H1 (cell line): ENCODE measurements around the gene ACAD10. TPM values are rescaled to one million over a fixed set of nuclear protein-coding genes. Genes with fewer than 3 reads are reported as not detected.

ENCODE experiments used
- CTCF ChIA-PET: fragments of 300-600 bp; sonication (Branson Sonifier 250); formaldehyde crosslinking; loops from one replicate; lab custom pipeline; 2021; ENCODE audit not compliant: partially characterized antibody; lab: Charles Lee
- POLR2A ChIA-PET: fragments of 300-600 bp; sonication (Branson Sonifier 250); formaldehyde crosslinking; loops from one replicate; lab custom pipeline; 2021; ENCODE audit warnings: inconsistent platforms; ENCODE audit not compliant: partially characterized antibody; lab: Charles Lee
- DNase-seq, 2 experiments: peaks; one replicate each; pipeline versions ENCODE4 v3.0.0 to v3.0.0-alpha.2; 2010 to 2022; ENCODE audit warnings: low spot score in 2 of 2, low read depth in 1 of 2, mixed read lengths in 1 of 2
- FAIRE-seq: peaks from 2 replicates; lab custom pipeline; 2011; peaks lifted over from hg19 to GRCh38; lab: Jason Lieb, UNC
- H2AFZ ChIP-seq: 2 replicates; pipeline ENCODE4 v1.8.1; 2012; ENCODE audit warnings: low read length, inconsistent platforms
- H2AK5ac ChIP-seq: 2 replicates; pipeline ENCODE4 v1.6.1; 2013; ENCODE audit warnings: low read depth, low read length
- H2BK120ac ChIP-seq: replicated peaks from 2 replicates; pipeline ENCODE3; 2013; ENCODE audit warnings: low read depth, low read length, inconsistent platforms
- H2BK12ac ChIP-seq: 2 replicates; pipeline ENCODE4 v1.6.1; 2013; ENCODE audit warnings: low read depth, low read length
- H2BK15ac ChIP-seq: 2 replicates; pipeline ENCODE4 v1.6.1; 2013; ENCODE audit warnings: low read length
- H2BK20ac ChIP-seq: 2 replicates; pipeline ENCODE4 v1.6.1; 2013; ENCODE audit warnings: low read length
- H2BK5ac ChIP-seq: 2 replicates; pipeline ENCODE4 v1.6.1; 2013; ENCODE audit warnings: low read depth, low read length
- H3K14ac ChIP-seq: 2 replicates; pipeline ENCODE4 v1.6.1; 2013; ENCODE audit warnings: inconsistent platforms; ENCODE audit not compliant: insufficient read length
- H3K18ac ChIP-seq: 2 replicates; pipeline ENCODE4 v1.6.1; 2013; ENCODE audit warnings: low read length; ENCODE audit errors: extremely low read depth
- H3K23ac ChIP-seq: 2 replicates; pipeline ENCODE4 v1.6.1; 2013; ENCODE audit warnings: inconsistent platforms; ENCODE audit not compliant: insufficient read length
- H3K23me2 ChIP-seq: 2 replicates; pipeline ENCODE4 v1.6.1; 2013; ENCODE audit warnings: low read depth, low read length
- H3K27ac ChIP-seq: 2 replicates; pipeline ENCODE4 v1.6.1; 2011; ENCODE audit warnings: low read depth, low read length, inconsistent platforms
- H3K27me3 ChIP-seq, 4 experiments: replicated peaks in 1 of 4; 1 replicate in 1 of 4; 2 replicates in 3 of 4; pipeline versions ENCODE4 v1.6.1 to v1.8.1; 2011 to 2013; ENCODE audit warnings: low read length in 3 of 4, mild to moderate bottlenecking in 3 of 4, inconsistent platforms in 2 of 4, mixed read lengths in 2 of 4, moderate library complexity in 1 of 4; ENCODE audit not compliant: control insufficient read depth in 3 of 4, insufficient read depth in 3 of 4; ENCODE audit errors: extremely low read depth in 1 of 4
- H3K36me3 ChIP-seq, 4 experiments: 2 replicates each; pipeline versions ENCODE4 v1.6.1 to v1.8.1; 2011 to 2013; ENCODE audit warnings: mild to moderate bottlenecking in 4 of 4, low read length in 3 of 4, moderate library complexity in 2 of 4, control low read depth in 1 of 4, inconsistent platforms in 1 of 4; ENCODE audit not compliant: insufficient read depth in 4 of 4, control insufficient read depth in 2 of 4
- H3K4ac ChIP-seq: replicated peaks from 2 replicates; pipeline ENCODE3; 2013; ENCODE audit warnings: low read length, low read depth, mixed read lengths, inconsistent platforms; ENCODE audit not compliant: insufficient read length
- H3K4me1 ChIP-seq, 4 experiments: replicated peaks in 1 of 4; 1 replicate in 1 of 4; 2 replicates in 3 of 4; pipeline versions ENCODE4 v1.6.1 to v1.8.1; 2011 to 2013; ENCODE audit warnings: low read length in 3 of 4, inconsistent platforms in 2 of 4, mixed read lengths in 1 of 4; ENCODE audit not compliant: insufficient read depth in 4 of 4, control insufficient read depth in 3 of 4
- H3K4me2 ChIP-seq, 2 experiments: 2 replicates each; pipeline versions ENCODE4 v1.6.1 to v1.8.1; 2011 to 2013; ENCODE audit warnings: low read depth in 2 of 2, low read length in 2 of 2, control low read depth in 1 of 2, inconsistent platforms in 1 of 2, mild to moderate bottlenecking in 1 of 2; ENCODE audit not compliant: insufficient read depth in 1 of 2
- H3K4me3 ChIP-seq, 4 experiments: fragments of 200-600, 300-600 bp in 1 of 4; sonication (generic), shearing (Covaris generic), sonication (Bioruptor Twin) in 1 of 4; 2 replicates each; pipeline versions ENCODE4 v1.5.1 to v1.8.1; 2011 to 2016; ENCODE audit warnings: low read length in 4 of 4, low read depth in 3 of 4, control low read depth in 2 of 4, inconsistent platforms in 2 of 4, mild to moderate bottlenecking in 2 of 4, mixed read lengths in 1 of 4, moderate library complexity in 1 of 4; ENCODE audit not compliant: insufficient read depth in 2 of 4; ENCODE audit errors: extremely low read depth in 1 of 4
- H3K56ac ChIP-seq: replicated peaks from 2 replicates; pipeline ENCODE3; 2013; ENCODE audit warnings: low read depth, mild to moderate bottlenecking, mixed read lengths, low read length, inconsistent platforms; ENCODE audit not compliant: insufficient read length
- H3K79me1 ChIP-seq: 2 replicates; pipeline ENCODE4 v1.6.1; 2013; ENCODE audit warnings: low read depth, low read length, control low read depth
- H3K79me2 ChIP-seq, 2 experiments: 2 replicates each; pipeline versions ENCODE4 v1.6.1 to v1.8.1; 2012 to 2013; ENCODE audit warnings: low read length in 2 of 2, mild to moderate bottlenecking in 2 of 2, inconsistent platforms in 1 of 2; ENCODE audit not compliant: insufficient read depth in 2 of 2, control insufficient read depth in 1 of 2
- H3K9ac ChIP-seq, 4 experiments: replicated peaks in 1 of 4; 1 replicate in 1 of 4; 2 replicates in 3 of 4; pipeline versions ENCODE4 v1.6.1 to v1.8.1; 2011 to 2013; ENCODE audit warnings: low read depth in 3 of 4, low read length in 3 of 4, control low read depth in 2 of 4, mild to moderate bottlenecking in 2 of 4, moderate library complexity in 2 of 4, inconsistent platforms in 1 of 4; ENCODE audit errors: extremely low read depth in 1 of 4
- H3K9me3 ChIP-seq, 2 experiments: 2 replicates each; pipeline versions ENCODE4 v1.6.1 to v1.8.1; 2012 to 2013; ENCODE audit warnings: mild to moderate bottlenecking in 2 of 2, moderate library complexity in 2 of 2, control low read depth in 1 of 2, inconsistent platforms in 1 of 2, low read depth in 1 of 2, low read length in 1 of 2, mixed read lengths in 1 of 2; ENCODE audit not compliant: insufficient read depth in 2 of 2
- H4K20me1 ChIP-seq, 2 experiments: replicated peaks in 1 of 2; 2 replicates each; pipeline versions ENCODE3 to v1.8.1; 2011 to 2013; ENCODE audit warnings: inconsistent platforms in 2 of 2, low read length in 2 of 2, mild to moderate bottlenecking in 1 of 2; ENCODE audit not compliant: insufficient read depth in 2 of 2, control insufficient read depth in 1 of 2
- H4K5ac ChIP-seq: 2 replicates; pipeline ENCODE4 v1.6.1; 2013; ENCODE audit warnings: low read length, low read depth, mixed read lengths, inconsistent platforms; ENCODE audit not compliant: insufficient read length
- H4K8ac ChIP-seq: 2 replicates; pipeline ENCODE4 v1.8.0; 2013; ENCODE audit warnings: mild to moderate bottlenecking, moderate library complexity, low read length, inconsistent platforms; ENCODE audit not compliant: insufficient read depth; ENCODE audit errors: extremely low read depth
- H4K91ac ChIP-seq: replicated peaks from 2 replicates; pipeline ENCODE3; 2013; ENCODE audit warnings: low read length, mixed read lengths, inconsistent platforms; ENCODE audit not compliant: insufficient read length
- BACH1 ChIP-seq: IDR thresholded peaks from 2 replicates; pipeline ENCODE4 v1.6.1; 2012; ENCODE audit warnings: low read length, improper control_type of control experiment
- BCL11A ChIP-seq, 2 experiments: IDR thresholded peaks; one replicate each; pipeline ENCODE4 v1.6.1; 2011; ENCODE audit warnings: low read depth in 2 of 2, low read length in 2 of 2, mild to moderate bottlenecking in 2 of 2
- CTCF ChIP-seq, 3 experiments: IDR thresholded peaks; 1 replicate in 2 of 3; 2 replicates in 1 of 3; pipeline versions ENCODE4 v1.5.1 to v1.6.1; 2011; ENCODE audit warnings: low read length in 3 of 3, mild to moderate bottlenecking in 3 of 3, inconsistent platforms in 2 of 3, low read depth in 1 of 3, moderate library complexity in 1 of 3; ENCODE audit not compliant: insufficient read depth in 1 of 3; ENCODE audit errors: control extremely low read depth in 1 of 3
- GABPA ChIP-seq: IDR thresholded peaks from 2 replicates; pipeline ENCODE4 v1.6.1; 2011; ENCODE audit warnings: mild to moderate bottlenecking, low read length, moderate library complexity, borderline replicate concordance; ENCODE audit not compliant: insufficient read depth
- JUN ChIP-seq: IDR thresholded peaks from 2 replicates; pipeline ENCODE4 v1.6.1; 2011; ENCODE audit warnings: low read depth, mild to moderate bottlenecking, improper control_type of control experiment, low read length
- KDM1A ChIP-seq: fragments of 200-600, 300-600 bp; sonication (generic); IDR thresholded peaks from 2 replicates; pipeline ENCODE4 v1.7.1; 2016; ENCODE audit warnings: mild to moderate bottlenecking, low read length, borderline replicate concordance
- RFX5 ChIP-seq: IDR thresholded peaks from 2 replicates; pipeline ENCODE4 v1.6.1; 2011; ENCODE audit warnings: low read depth, low read length, improper control_type of control experiment, borderline replicate concordance
- TAF7 ChIP-seq: optimal IDR thresholded peaks from 2 replicates; pipeline ENCODE3; 2011; ENCODE audit warnings: low read depth, mild to moderate bottlenecking, inconsistent platforms, low read length, moderate library complexity, borderline replicate concordance
- YY1 ChIP-seq: IDR thresholded peaks from 2 replicates; pipeline ENCODE4 v1.6.1; 2011; ENCODE audit warnings: low read depth, mild to moderate bottlenecking, low read length
- WGBS, 2 experiments: shearing (Covaris generic) in 1 of 2; methylation state at CpG; one replicate each; pipeline versions ENCODE4 v1.1.6 to v1.1.7; 2013 to 2015; ENCODE audit warnings: low lambda C conversion rate in 2 of 2, mixed read lengths in 2 of 2, inconsistent platforms in 1 of 2, low coverage in 1 of 2, missing lambda C conversion rate in 1 of 2; ENCODE audit not compliant: insufficient replicate concordance in 2 of 2, insufficient coverage in 1 of 2, insufficient read length in 1 of 2; ENCODE audit errors: extremely low coverage in 1 of 2, missing lambda C conversion rate in 1 of 2; 5-methylcytosine and 5-hydroxymethylcytosine counted together
- polyA plus RNA-seq, 7 experiments: library from polyadenylated mRNA; depleted of rRNA in 3 of 7; stranded (reverse) in 5 of 7; unstranded in 2 of 7; fragments of >200 nt in 5 of 7; fragments of 200-250 nt in 2 of 7; gene quantifications; 1 replicate in 5 of 7; 2 replicates in 1 of 7; 4 replicates in 1 of 7; pipeline versions ENCODE4 v1.2.1 to v1.2.3, GENCODE V29; 2011 to 2013; ENCODE audit warnings: missing spikeins in 2 of 7, mixed read lengths in 2 of 7
- total RNA-seq: library from RNA; stranded (reverse); fragmentation: NEBNext Ultra II Directional; extraction: Animal tissue kit (Norgen Biotek cat#: 25700); gene quantifications from 2 replicates; pipeline ENCODE4 v1.2.1, GENCODE V29; 2021

Gene ACAD10
- total and polyA plus RNA-seq, 2 of the 8 experiments (the other 6 are each of a cell fraction or from before 2014, with no cell fraction given) = 17.3 to 23.3 TPM

GRCh38 chr12:111741235-111741812 is 55.5 kb downstream of the ACAD10 start:
- FAIRE-seq (no peak), DNase-seq (no peak)
- 85% methylated on average over 4 of the region's 4 CpGs; no CpG with 5 or more reads in 1 of the 2 experiments for WGBS, 2 experiments
- Histone ChIP-seq H2BK120ac (no peak overlapping the region), H2BK5ac (no peak overlapping the region), H3K23ac (no peak overlapping the region), H3K27ac (no peak overlapping the region), H3K56ac (no peak overlapping the region), H3K9me3 (no peaks in the 10 kb centered on the region), H3K79me2 (no peaks in the 10 kb centered on the region), H3K27me3 (no peaks in the 10 kb centered on the region), H3K4me1 (no peaks in the 10 kb centered on the region), H4K91ac (no peak overlapping the region), H2AK5ac (no peak overlapping the region), H4K8ac (no peak overlapping the region), H2BK15ac (no peak overlapping the region), H2BK12ac (no peak overlapping the region), H2AFZ (no peak overlapping the region), H3K4me2 (no peak overlapping the region), H3K4ac (no peak overlapping the region), H3K4me3 (no peak overlapping the region), H3K36me3 (peaks cover 0 to 14% (median 3%) of the 10 kb centered on the region in 4 experiments; a peak in 4 of 8 replicates), H4K5ac (no peak overlapping the region), H3K9ac (no peak overlapping the region), H3K18ac (no peak overlapping the region), H2BK20ac (no peak overlapping the region), H3K14ac (no peak overlapping the region), H3K79me1 (no peaks in the 10 kb centered on the region), H3K23me2 (no peaks in the 10 kb centered on the region; the same call in 1 of the 2 replicates), H4K20me1 (no peaks in the 10 kb centered on the region)
- CTCF ChIA-PET = interaction anchor here (1.2 kb wide), 1 partner anchor 10 kb away, joined by 3 read pairs; no protein-coding TSS in a partner anchor
- POLR2A ChIA-PET = interaction anchor here (0.6 to 1.5 kb wide), 2 partner anchors 12 to 221 kb away, joined by 4 to 6 read pairs; no protein-coding TSS in a partner anchor
- TF ChIP-seq GABPA (no peak), KDM1A (no peak), JUN (no peak), BACH1 (no peak), CTCF (IDR thresholded peaks at IDR 0.05; ENCODE audit: control extremely low read depth in 1 of 3, insufficient read depth in 1 of 3, low read depth in 1 of 3, low read length in 3 of 3) (no peak), RFX5 (no peak), TAF7 (no peak), BCL11A (IDR thresholded peaks at IDR 0.05; ENCODE audit: low read depth in 2 of 2, low read length in 2 of 2) (no peak), YY1 (no peak)
